Type B pancreatic cell (in vitro differentiated cells): ENCODE data around the gene TGM2. TPM values are rescaled to one million over a fixed set of nuclear protein-coding genes. Genes with fewer than 3 reads are reported as not detected.
A peak's percentile ranks its signal among the peaks of the same experiment; 100 is the strongest.

Experiments
- DNase-seq: peaks from one replicate; pipeline ENCODE4 v3.0.0; 2021; ENCODE audit warnings: mixed read lengths; ENCODE audit not compliant: unreplicated experiment; ENCODE audit errors: extremely low spot score
- H3K27ac Mint-ChIP-seq: 2 replicates; pipeline ENCODE4 v1.8.0; 2021; ENCODE audit warnings: mild to moderate bottlenecking, mixed read lengths
- H3K27me3 Mint-ChIP-seq: 2 replicates; pipeline ENCODE4 v1.8.0; 2021; ENCODE audit warnings: mixed read lengths
- H3K36me3 Mint-ChIP-seq: 2 replicates; pipeline ENCODE4 v1.8.0; 2021; ENCODE audit warnings: mixed read lengths
- H3K4me1 Mint-ChIP-seq: one replicate; pipeline ENCODE4 v1.8.0; 2021; ENCODE audit warnings: mixed read lengths; ENCODE audit not compliant: unreplicated experiment
- H3K4me3 Mint-ChIP-seq: 2 replicates; pipeline ENCODE4 v1.8.0; 2021; ENCODE audit warnings: mild to moderate bottlenecking, mixed read lengths
- H3K9me3 Mint-ChIP-seq: 2 replicates; pipeline ENCODE4 v1.8.0; 2021; ENCODE audit warnings: mixed read lengths
- CTCF ChIP-seq: fragments of 200-600 bp; sonication (generic); conservative IDR thresholded peaks from 2 replicates; pipeline ENCODE4 v1.5.0; 2021; ENCODE audit warnings: antibody characterized with exemption, mild to moderate bottlenecking
- total RNA-seq: library from RNA; stranded (reverse); gene quantifications from 2 replicates; pipeline ENCODE4 v1.2.1, GENCODE V29; 2021; ENCODE audit warnings: low replicate concordance

Gene TGM2
- total RNA-seq, 1 donor from 2014 or later = 31.7 TPM

DNA sequence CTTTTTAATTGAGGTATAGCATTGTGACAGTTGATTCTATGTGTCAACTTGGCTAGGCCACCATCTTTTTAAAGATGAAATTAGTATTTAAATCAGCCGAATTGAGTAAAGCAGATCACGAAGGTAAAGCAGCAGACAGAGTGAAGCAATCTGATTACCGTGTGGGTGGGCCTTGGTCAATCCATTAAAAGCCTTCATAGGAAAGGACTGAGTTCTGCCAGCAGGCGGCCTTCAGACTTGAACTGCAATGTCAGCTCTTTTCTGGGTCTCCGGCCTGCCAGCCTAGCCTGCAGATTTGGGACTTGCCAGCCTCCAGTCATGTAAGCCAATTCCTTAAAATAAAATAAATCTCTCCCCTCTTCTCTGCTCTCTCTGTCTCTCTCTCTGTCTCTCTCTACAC is 22.4 kb upstream of the TGM2 start:
- TF ChIP-seq CTCF = peak; percentile 58
- H3K27ac Mint-ChIP-seq = no peak overlapping the region
- no peaks in the 10 kb centered on the region for H3K9me3 Mint-ChIP-seq
- DNase-seq = no peak
- no peaks in the 10 kb centered on the region for H3K36me3 Mint-ChIP-seq
- H3K4me1 Mint-ChIP-seq = peaks cover 10% of the 10 kb centered on the region
- no peak overlapping the region for H3K4me3 Mint-ChIP-seq
- peaks cover 7% of the 10 kb centered on the region for H3K27me3 Mint-ChIP-seq

DNA sequence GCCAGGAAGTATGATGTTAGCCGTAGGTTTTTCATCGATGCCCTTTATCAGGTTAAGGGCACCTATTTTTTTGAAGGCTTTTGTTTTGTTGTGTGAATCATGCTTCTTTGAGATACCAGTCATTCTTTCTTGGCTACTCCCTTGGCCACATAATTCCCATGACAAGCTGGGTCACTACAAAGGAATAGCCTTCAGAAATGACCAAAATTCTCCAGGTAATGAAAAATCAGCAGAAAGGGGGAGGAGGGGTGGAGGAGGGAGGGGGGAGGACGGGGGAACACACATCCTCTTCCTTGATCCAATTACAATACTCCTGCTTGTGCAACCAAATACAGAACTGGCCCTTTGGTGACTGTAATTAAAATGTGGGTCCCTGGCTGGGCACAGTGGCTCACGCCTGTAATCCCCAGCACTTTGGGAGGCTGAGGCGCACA is 21.7 kb upstream of the TGM2 start:
- DNase-seq = no peak
- TF ChIP-seq CTCF = no peak
- Mint-ChIP-seq H3K27me3 (peaks cover 7% of the 10 kb centered on the region), H3K36me3 (no peaks in the 10 kb centered on the region), H3K4me1 (peaks cover 15% of the 10 kb centered on the region), H3K27ac (no peak overlapping the region), H3K9me3 (no peaks in the 10 kb centered on the region), H3K4me3 (no peak overlapping the region)

DNA sequence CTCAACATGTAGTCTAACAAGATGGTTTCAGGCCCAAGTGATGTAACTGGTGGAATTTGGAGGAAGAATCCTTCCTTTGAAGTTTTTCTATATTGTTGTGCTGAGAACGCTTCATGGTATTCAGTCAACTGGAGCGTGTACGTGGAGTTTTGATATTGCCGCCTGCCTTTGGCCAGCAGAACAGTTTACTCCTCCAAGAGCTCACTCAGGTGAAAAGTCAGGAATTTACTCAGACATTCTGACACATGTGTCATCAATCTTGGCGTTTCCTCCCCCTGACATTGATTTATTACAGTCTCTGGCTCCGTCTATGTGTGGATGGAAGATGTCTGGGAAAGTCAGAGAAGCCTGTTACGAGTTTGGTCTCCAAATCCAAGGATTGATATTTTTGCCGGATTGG is 19.0 kb upstream of the TGM2 start:
- no peak for DNase-seq
- peak overlapping the region; percentile 71 for H3K27ac Mint-ChIP-seq

GRCh38 chr20:38181971-38182370 is 16.9 kb upstream of the TGM2 start:
- no peak for DNase-seq
- Mint-ChIP-seq H3K4me3 (no peak overlapping the region), H3K4me1 (peaks cover 43% of the 10 kb centered on the region), H3K27me3 (peaks cover 7% of the 10 kb centered on the region), H3K36me3 (no peaks in the 10 kb centered on the region), H3K9me3 (no peaks in the 10 kb centered on the region), H3K27ac (no peak overlapping the region)
- no peak for TF ChIP-seq CTCF

More for the DNA sequence above, 19.0 kb upstream of the TGM2 start:
- Mint-ChIP-seq H3K4me1 (peaks cover 35% of the 10 kb centered on the region), H3K9me3 (no peaks in the 10 kb centered on the region), H3K27me3 (peaks cover 4% of the 10 kb centered on the region), H3K36me3 (no peaks in the 10 kb centered on the region), H3K4me3 (no peak overlapping the region)
- no peak for TF ChIP-seq CTCF

DNA sequence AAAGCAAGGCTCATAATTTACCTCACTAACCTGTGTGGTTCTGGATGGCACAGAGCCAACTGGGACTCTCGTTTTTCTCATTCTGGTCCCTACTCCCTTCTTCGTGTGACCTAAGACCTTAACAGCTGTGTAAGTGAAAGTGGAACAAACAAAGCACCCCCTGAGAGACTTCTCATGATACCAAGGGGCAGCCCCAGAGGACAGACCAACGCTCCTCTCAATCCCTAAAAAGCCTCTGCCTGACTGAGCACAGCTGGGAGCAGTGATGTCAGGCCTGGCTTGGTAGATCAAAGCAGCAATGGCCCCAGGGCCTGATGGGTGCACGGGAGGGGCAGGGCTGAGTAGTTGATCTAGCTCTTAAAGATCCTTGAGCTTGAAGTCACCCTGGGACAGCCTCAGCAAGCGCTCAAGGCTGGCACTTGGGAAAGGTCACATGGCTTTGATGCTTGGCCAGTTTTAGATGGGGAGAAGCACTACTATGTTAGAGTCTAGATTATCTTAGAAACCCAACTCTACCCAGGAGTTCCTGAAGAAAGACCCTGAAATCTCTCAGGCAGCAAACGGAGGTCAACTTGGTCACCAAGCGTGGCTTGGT is 16.2 kb upstream of the TGM2 start:
- no peak for TF ChIP-seq CTCF
- Mint-ChIP-seq H3K27ac (peak overlapping the region; percentile 53), H3K4me1 (peaks cover 44% of the 10 kb centered on the region), H3K9me3 (no peaks in the 10 kb centered on the region), H3K27me3 (peaks cover 7% of the 10 kb centered on the region), H3K4me3 (no peak overlapping the region), H3K36me3 (no peaks in the 10 kb centered on the region)
- DNase-seq = no peak

DNA sequence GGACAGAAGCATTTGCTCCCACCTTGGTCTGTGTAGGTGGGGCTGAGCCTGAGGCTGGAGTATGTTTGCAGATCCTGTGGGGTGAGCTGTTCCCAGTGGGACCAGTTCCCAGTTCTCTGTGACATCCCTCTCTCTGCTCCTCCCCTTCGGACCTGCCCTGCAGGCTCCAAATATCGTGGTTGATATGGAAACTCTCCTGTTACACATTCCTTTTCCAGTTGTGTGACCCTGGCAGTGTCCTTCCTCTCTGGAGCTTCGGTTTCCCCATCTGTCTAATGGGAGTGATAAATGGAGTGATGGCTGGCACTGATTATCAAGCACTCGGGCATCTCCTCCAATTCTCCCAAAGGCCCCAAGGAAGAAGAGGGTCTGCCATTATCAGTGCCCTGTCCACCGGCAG is 15.7 kb upstream of the TGM2 start:
- Mint-ChIP-seq H3K4me3 (no peak overlapping the region), H3K27me3 (peaks cover 7% of the 10 kb centered on the region), H3K27ac (peak overlapping the region; percentile 53), H3K4me1 (peaks cover 44% of the 10 kb centered on the region), H3K36me3 (no peaks in the 10 kb centered on the region), H3K9me3 (no peaks in the 10 kb centered on the region)
- no peak for DNase-seq
- no peak for TF ChIP-seq CTCF
